Measurements from ENCODE around the gene C16orf54. TPM values are rescaled to one million over a fixed set of nuclear protein-coding genes. Genes with fewer than 3 reads are reported as not detected.
"Not testable (repeated sequence)": the region's sequence is repeated elsewhere in the genome, so short reads cannot be mapped to it uniquely, and the experiment has no call there.

Gene C16orf54
- total RNA-seq, 1 donor from 2014 or later: 11.2 TPM

GRCh38 chr16:29763326-29763725 is 17.5 kb upstream of the C16orf54 start:
- Histone ChIP-seq H3K27me3 (ENCODE audit: low read depth) (no peaks in the 10 kb centered on the region), H3K9me3 (no peaks in the 10 kb centered on the region), H3K36me3 (no peaks in the 10 kb centered on the region), H3K4me1 (peaks cover under 1% of the 10 kb centered on the region), H3K27ac (no peak overlapping the region), H3K4me3 (no peak overlapping the region)
- intact Hi-C loops (cut with DNase I): no loop called here
- DNase-seq (no peak), ATAC-seq (no peak)
- TF ChIP-seq CTCF (IDR thresholded peaks at IDR 0.05): no peak

GRCh38 chr16:29761882-29762281 is 16.1 kb upstream of the C16orf54 start:
- no peak for DNase-seq
- ATAC-seq: no peak
- no peaks in the 10 kb centered on the region for H3K27me3 ChIP-seq (ENCODE audit: low read depth)
- H3K4me1 ChIP-seq: peaks cover 11% of the 10 kb centered on the region
- no peak overlapping the region for H3K4me3 ChIP-seq
- intact Hi-C loops (cut with DNase I): no loop called here
- H3K27ac ChIP-seq: no peak overlapping the region
- H3K36me3 ChIP-seq: no peaks in the 10 kb centered on the region
- no peaks in the 10 kb centered on the region for H3K9me3 ChIP-seq
- TF ChIP-seq CTCF (IDR thresholded peaks at IDR 0.05): no peak

GRCh38 chr16:29761280-29761651 is 15.5 kb upstream of the C16orf54 start:
- H3K27me3 ChIP-seq (ENCODE audit: low read depth); H3K9me3 ChIP-seq; ATAC-seq; H3K36me3 ChIP-seq; H3K4me3 ChIP-seq; DNase-seq; H3K27ac ChIP-seq; intact Hi-C loops (cut with DNase I): not testable (repeated sequence)
- H3K4me1 ChIP-seq: peaks cover 11% of the 10 kb centered on the region

- H3K9me3 ChIP-seq: no peaks in the 10 kb centered on the region
- no peak for DNase-seq
- TF ChIP-seq CTCF (IDR thresholded peaks at IDR 0.05): no peak
- peaks cover 11% of the 10 kb centered on the region for H3K4me1 ChIP-seq
- no peak overlapping the region for H3K4me3 ChIP-seq
- intact Hi-C loops (cut with DNase I): no loop called here
- H3K27me3 ChIP-seq (ENCODE audit: low read depth): no peaks in the 10 kb centered on the region
- no peaks in the 10 kb centered on the region for H3K36me3 ChIP-seq
- no peak overlapping the region for H3K27ac ChIP-seq
- ATAC-seq: peak in 1 of 2 donors; percentile 66
These were observed 14.9 kb upstream of the C16orf54 start for GRCh38 chr16:29760567-29761279.

GRCh38 chr16:29757950-29758466 is 12.2 kb upstream of the C16orf54 start:
- Histone ChIP-seq H3K4me1 (peaks cover 11% of the 10 kb centered on the region), H3K36me3 (no peaks in the 10 kb centered on the region), H3K27ac (no peak overlapping the region), H3K9me3 (no peaks in the 10 kb centered on the region), H3K4me3 (no peak overlapping the region), H3K27me3 (ENCODE audit: low read depth) (no peaks in the 10 kb centered on the region)
- TF ChIP-seq CTCF (IDR thresholded peaks at IDR 0.05): no peak
- DNase-seq (no peak), ATAC-seq (peak; percentile 33 to 53)
- intact Hi-C loops (cut with DNase I): no loop called here

- intact Hi-C loops (cut with DNase I); H3K27me3 ChIP-seq (ENCODE audit: low read depth); ATAC-seq; H3K4me3 ChIP-seq; H3K36me3 ChIP-seq; H3K9me3 ChIP-seq; DNase-seq; H3K27ac ChIP-seq: not testable (repeated sequence)
- peaks cover 11% of the 10 kb centered on the region for H3K4me1 ChIP-seq
These were observed 11.3 kb upstream of the C16orf54 start for GRCh38 chr16:29757086-29757485.

Measured in lower lobe of right lung (tissue), 2 donors.